GM18868 (cell line): ENCODE measurements around the gene LIMS3.
A peak's percentile ranks its signal among the peaks of the same experiment; 100 is the strongest.
"Not testable (repeated sequence)": the region's sequence is repeated elsewhere in the genome, so short reads cannot be mapped to it uniquely, and the experiment has no call there.

Experiments
- ATAC-seq: cut with Tn5 transposase; IDR thresholded peaks from one replicate; pipeline ENCODE4 v1.9.1; 2021; ENCODE audit warnings: mild to moderate bottlenecking, moderate library complexity; ENCODE audit not compliant: unreplicated experiment

LIMS3 gene

GRCh38 chr2:109921543-109922384 is 23.3 kb downstream of the LIMS3 start:
- ATAC-seq: not testable (repeated sequence)

GRCh38 chr2:109924481-109924880 is 26.0 kb downstream of the LIMS3 start:
- ATAC-seq: not testable (repeated sequence)

- ATAC-seq: not testable (repeated sequence)
Measured at GRCh38 chr2:109927803-109928202, 29.3 kb downstream of the LIMS3 start.

GRCh38 chr2:109929222-109929621 is 30.7 kb downstream of the LIMS3 start:
- not testable (repeated sequence) for ATAC-seq

GRCh38 chr2:109936534-109936933 is 38.0 kb downstream of the LIMS3 start:
- not testable (repeated sequence) for ATAC-seq

GRCh38 chr2:109945362-109945761 is 46.9 kb downstream of the LIMS3 start:
- not testable (repeated sequence) for ATAC-seq

- not testable (repeated sequence) for ATAC-seq
Measured at GRCh38 chr2:109947262-109947958, 48.9 kb downstream of the LIMS3 start.

- not testable (repeated sequence) for ATAC-seq
Measured at GRCh38 chr2:109947959-109948520, 49.6 kb downstream of the LIMS3 start.

- ATAC-seq: not testable (repeated sequence)
Measured at GRCh38 chr2:109950146-109950843, 51.8 kb downstream of the LIMS3 start.

- not testable (repeated sequence) for ATAC-seq
Measured at GRCh38 chr2:109963942-109964341, 65.5 kb downstream of the LIMS3 start.

GRCh38 chr2:109965482-109965881 is 67.0 kb downstream of the LIMS3 start:
- not testable (repeated sequence) for ATAC-seq

GRCh38 chr2:109966107-109966736 is 67.7 kb downstream of the LIMS3 start:
- ATAC-seq: not testable (repeated sequence)

GRCh38 chr2:109966858-109967257 is 68.4 kb downstream of the LIMS3 start:
- not testable (repeated sequence) for ATAC-seq

GRCh38 chr2:109969864-109970263 is 71.4 kb downstream of the LIMS3 start:
- peak; percentile 69 for ATAC-seq

GRCh38 chr2:109971710-109972109 is 73.2 kb downstream of the LIMS3 start:
- peak; percentile 51 for ATAC-seq
